B cell (primary cell): ENCODE measurements around the gene FIBP. TPM values are rescaled to one million over a fixed set of nuclear protein-coding genes. Genes with fewer than 3 reads are reported as not detected.

Experiments
- ATAC-seq: fragments of 200-7000 bp; cut with Tn5 transposase; one replicate; pipeline ENCODE4 v1.10.0; 2021; ENCODE audit warnings: low read depth, mild to moderate bottlenecking, moderate number of reproducible peaks, moderate library complexity
- CTCF ChIA-PET: fragments of 350-600 bp; sonication (Branson Sonifier 250); formaldehyde crosslinking; loops from one replicate; lab custom pipeline; 2021; ENCODE audit warnings: antibody characterized with exemption, inconsistent platforms; lab: Charles Lee
- POLR2A ChIA-PET: fragments of 350-600 bp; sonication (Branson Sonifier 250); formaldehyde crosslinking; loops from one replicate; lab custom pipeline; 2021; ENCODE audit warnings: antibody characterized with exemption; lab: Charles Lee
- DNase-seq: peaks from one replicate; pipeline ENCODE4 v3.0.0; 2013
- H2AFZ ChIP-seq: 2 replicates; pipeline ENCODE4 v1.6.1; 2012; ENCODE audit warnings: mild to moderate bottlenecking, low read depth, low read length; ENCODE audit not compliant: insufficient read depth, poor library complexity, severe bottlenecking
- H3K27ac ChIP-seq, 2 donors: 1 replicate in 1 of 2; 2 replicates in 1 of 2; pipeline ENCODE4 v1.5.1; 2012 to 2013; ENCODE audit warnings: low read length in 2 of 2, mild to moderate bottlenecking in 2 of 2, moderate library complexity in 1 of 2
- H3K27me3 ChIP-seq, 4 experiments: fragments of 200-600 bp in 1 of 4; sonication (generic) in 1 of 4; replicated peaks in 1 of 4; 1 replicate in 2 of 4; 2 replicates in 2 of 4; pipeline versions ENCODE4 v1.6.1 to v1.7.0; 2013 to 2016; ENCODE audit warnings: low read length in 3 of 4, mild to moderate bottlenecking in 2 of 4, mixed read lengths in 1 of 4, moderate library complexity in 1 of 4; ENCODE audit not compliant: insufficient read depth in 4 of 4, control insufficient read depth in 3 of 4; ENCODE audit errors: control extremely low read depth in 1 of 4
- H3K36me3 ChIP-seq, 2 experiments: replicated peaks in 1 of 2; 1 replicate in 1 of 2; 2 replicates in 1 of 2; pipeline versions ENCODE4 v1.6.1 to v1.7.1; 2013; ENCODE audit warnings: low read length in 1 of 2; ENCODE audit not compliant: insufficient read depth in 2 of 2, control insufficient read depth in 1 of 2; ENCODE audit errors: control extremely low read depth in 1 of 2, extremely low read depth in 1 of 2
- H3K4me1 ChIP-seq, 2 donors: fragments of 200-600 bp in 1 of 2; sonication (generic) in 1 of 2; 1 replicate in 1 of 2; 2 replicates in 1 of 2; pipeline versions ENCODE4 v1.5.1 to v1.6.1; 2013 to 2017; ENCODE audit warnings: low read length in 2 of 2; ENCODE audit not compliant: control insufficient read depth in 2 of 2, insufficient read depth in 2 of 2
- H3K4me2 ChIP-seq: replicated peaks from 2 replicates; pipeline ENCODE3; 2012; ENCODE audit warnings: mild to moderate bottlenecking, low read depth, low read length; ENCODE audit not compliant: poor library complexity, severe bottlenecking
- H3K4me3 ChIP-seq, 5 experiments: fragments of 200-600 bp in 1 of 5; sonication (generic) in 1 of 5; 1 replicate in 3 of 5; 2 replicates in 2 of 5; pipeline versions ENCODE4 v1.5.1 to v1.7.0; 2011 to 2016; ENCODE audit warnings: low read length in 4 of 5, mild to moderate bottlenecking in 4 of 5, low read depth in 2 of 5, control low read depth in 1 of 5, moderate library complexity in 1 of 5; ENCODE audit not compliant: insufficient read depth in 1 of 5; ENCODE audit errors: control extremely low read depth in 1 of 5, extremely low read depth in 1 of 5
- H3K79me2 ChIP-seq: fragments of 200-600 bp; sonication (generic); one replicate; pipeline ENCODE4 v1.6.0; 2016; ENCODE audit warnings: low read length; ENCODE audit not compliant: control insufficient read depth, insufficient read depth
- H3K9ac ChIP-seq: fragments of 200-600 bp; sonication (generic); 2 replicates; pipeline ENCODE4 v1.6.1; 2017; ENCODE audit warnings: mild to moderate bottlenecking, low read length, moderate library complexity
- H3K9me3 ChIP-seq, 3 donors: one replicate each; pipeline versions ENCODE4 v1.6.1 to v1.7.1; 2013; ENCODE audit warnings: low read length in 2 of 3; ENCODE audit not compliant: control insufficient read depth in 2 of 3, insufficient read depth in 1 of 3; ENCODE audit errors: control extremely low read depth in 1 of 3
- H4K20me1 ChIP-seq: 2 replicates; pipeline ENCODE4 v1.6.0; 2012; ENCODE audit warnings: mild to moderate bottlenecking, low read length; ENCODE audit not compliant: insufficient read depth, control insufficient read depth, poor library complexity, severe bottlenecking
- H3K27ac Mint-ChIP-seq: one replicate; pipeline ENCODE4 v1.8.0; 2021; ENCODE audit warnings: mixed read lengths
- H3K27me3 Mint-ChIP-seq: one replicate; pipeline ENCODE4 v1.8.0; 2021; ENCODE audit warnings: mixed read lengths
- H3K4me1 Mint-ChIP-seq: one replicate; pipeline ENCODE4 v1.8.0; 2021; ENCODE audit warnings: mixed read lengths
- H3K4me3 Mint-ChIP-seq: one replicate; pipeline ENCODE4 v1.8.0; 2021; ENCODE audit warnings: mixed read lengths
- H3K9me3 Mint-ChIP-seq: one replicate; pipeline ENCODE4 v1.8.0; 2022; ENCODE audit warnings: mixed read lengths; ENCODE audit not compliant: insufficient read depth
- EZH2 ChIP-seq: IDR thresholded peaks from 2 replicates; pipeline ENCODE4 v1.6.1; 2012; ENCODE audit warnings: borderline replicate concordance, low read depth, mild to moderate bottlenecking, moderate library complexity, low read length; ENCODE audit not compliant: insufficient read depth, poor library complexity, severe bottlenecking
- WGBS: methylation state at CpG from one replicate; pipeline ENCODE4 v1.1.5; 2013; ENCODE audit warnings: missing lambda C conversion rate; ENCODE audit not compliant: insufficient coverage; 5-methylcytosine and 5-hydroxymethylcytosine counted together
- intact Hi-C: fragments of 100-400 bp; cut with micrococcal nuclease; formaldehyde crosslinking; loops from one replicate; pipeline ENCODE4 v1.10.0; 2022
- polyA plus RNA-seq: library from polyadenylated mRNA; depleted of rRNA; stranded (reverse); fragments of >200 nt; gene quantifications from 2 replicates; pipeline ENCODE4 v1.2.3, GENCODE V29; 2012
- total RNA-seq, 2 donors: library from RNA; stranded (reverse); fragments of 120-200 nt in 1 of 2; gene quantifications; 1 replicate in 1 of 2; 2 replicates in 1 of 2; pipeline versions ENCODE4 v1.2.3 to v1.2.4, GENCODE V29; 2013 to 2022
- TF ChIP-seq, protein P1 (sequence below): fragments of 200-600 bp; IDR thresholded peaks from one replicate; pipeline ENCODE4 v1.8.0; 2022; ENCODE audit warnings: antibody characterized with exemption, mild to moderate bottlenecking

The FIBP gene
- total and polyA plus RNA-seq, 2 donors (not counting 1 experiment from before 2014, with no cell fraction given): 63.4 to 128 TPM

DNA sequence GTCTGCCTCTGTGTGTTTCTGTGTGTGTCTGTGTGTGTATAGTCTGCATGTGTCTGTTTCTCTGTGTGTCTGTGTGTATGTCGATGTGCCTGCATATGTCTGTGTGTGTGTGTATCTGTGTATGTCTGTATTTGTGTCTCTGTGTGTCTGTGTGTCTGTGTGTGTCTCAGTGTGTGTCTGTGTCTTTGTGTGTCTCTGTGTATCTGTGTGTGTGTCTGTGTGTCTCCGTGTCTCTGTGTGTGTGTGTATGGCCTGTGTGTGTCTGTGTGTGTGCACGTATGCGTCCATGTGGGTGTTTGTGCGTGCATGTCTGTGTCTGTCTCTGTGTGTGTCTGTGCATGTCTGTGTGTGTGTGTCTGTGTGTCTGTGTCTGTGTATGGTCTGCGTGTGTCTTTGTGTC, 54.1 kb downstream of the FIBP start:
- H3K4me3 ChIP-seq: peak overlapping the region; percentile 47 to 81 (median 67)
- H3K27ac ChIP-seq: no peak overlapping the region
- peaks cover 0 to 4% (median 0%) of the 10 kb centered on the region in 4 experiments for H3K27me3 ChIP-seq
- Mint-ChIP-seq H3K9me3 (no peaks in the 10 kb centered on the region), H3K4me3 (no peak overlapping the region), H3K27ac (no peak overlapping the region), H3K4me1 (peaks cover 8% of the 10 kb centered on the region), H3K27me3 (no peaks in the 10 kb centered on the region)
- H3K4me1 ChIP-seq: peaks cover 13 to 21% of the 10 kb centered on the region in 2 donors
- no peaks in the 10 kb centered on the region for H3K9me3 ChIP-seq
- H3K36me3 ChIP-seq: no peaks in the 10 kb centered on the region
- ChIA-PET CTCF (interaction anchor here (0.6 to 1.8 kb wide), 11 partner anchors 15 to 219 kb away, joined by 3 to 10 read pairs (median 4); partner anchors contain the start of genes AP5B1, FIBP, KAT5 and PCNX3), POLR2A (interaction anchor here (0.8 to 2.1 kb wide), 5 partner anchors 16 to 168 kb away, joined by 3 to 10 read pairs (median 7); partner anchors contain the start of genes BANF1, EIF1AD and MUS81)
- ATAC-seq (no peak), DNase-seq (no peak)
- H2AFZ ChIP-seq: peak overlapping the region; percentile 91
- TF ChIP-seq EZH2: no peak
- TF ChIP-seq, protein P1, sequence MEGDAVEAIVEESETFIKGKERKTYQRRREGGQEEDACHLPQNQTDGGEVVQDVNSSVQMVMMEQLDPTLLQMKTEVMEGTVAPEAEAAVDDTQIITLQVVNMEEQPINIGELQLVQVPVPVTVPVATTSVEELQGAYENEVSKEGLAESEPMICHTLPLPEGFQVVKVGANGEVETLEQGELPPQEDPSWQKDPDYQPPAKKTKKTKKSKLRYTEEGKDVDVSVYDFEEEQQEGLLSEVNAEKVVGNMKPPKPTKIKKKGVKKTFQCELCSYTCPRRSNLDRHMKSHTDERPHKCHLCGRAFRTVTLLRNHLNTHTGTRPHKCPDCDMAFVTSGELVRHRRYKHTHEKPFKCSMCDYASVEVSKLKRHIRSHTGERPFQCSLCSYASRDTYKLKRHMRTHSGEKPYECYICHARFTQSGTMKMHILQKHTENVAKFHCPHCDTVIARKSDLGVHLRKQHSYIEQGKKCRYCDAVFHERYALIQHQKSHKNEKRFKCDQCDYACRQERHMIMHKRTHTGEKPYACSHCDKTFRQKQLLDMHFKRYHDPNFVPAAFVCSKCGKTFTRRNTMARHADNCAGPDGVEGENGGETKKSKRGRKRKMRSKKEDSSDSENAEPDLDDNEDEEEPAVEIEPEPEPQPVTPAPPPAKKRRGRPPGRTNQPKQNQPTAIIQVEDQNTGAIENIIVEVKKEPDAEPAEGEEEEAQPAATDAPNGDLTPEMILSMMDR: no peak
- H3K9ac ChIP-seq: peak overlapping the region; percentile 75
- intact Hi-C loops: no loop called here
- peaks cover 13% of the 10 kb centered on the region for H3K79me2 ChIP-seq
- no peaks in the 10 kb centered on the region for H4K20me1 ChIP-seq
- WGBS: 43% methylated on average over 6 of the region's 6 CpGs
- peak overlapping the region; percentile 90 for H3K4me2 ChIP-seq

Other genes starting within 250 kb of the FIBP start
- gene RELA, start 225.6 kb downstream of the FIBP start, total RNA-seq: 154 and 160 TPM in 2 replicates
- gene RELA, start 225.6 kb downstream of the FIBP start, polyA plus RNA-seq: 124 and 188 TPM in 2 replicates
- gene KAT5, start 176.2 kb downstream of the FIBP start, total RNA-seq: 134 and 142 TPM in 2 replicates
- gene KAT5, start 176.2 kb downstream of the FIBP start, polyA plus RNA-seq: 84.6 and 131 TPM in 2 replicates
- gene RNASEH2C, start 167.7 kb downstream of the FIBP start, total RNA-seq: 75.3 and 81.6 TPM in 2 replicates
- 71.6 and 95.0 TPM in 2 replicates for gene RNASEH2C, start 167.7 kb downstream of the FIBP start, polyA plus RNA-seq
- 25.2 and 26.3 TPM in 2 replicates for gene AP5B1, start 107.5 kb downstream of the FIBP start, total RNA-seq
- 9.4 and 9.6 TPM in 2 replicates for gene AP5B1, start 107.5 kb downstream of the FIBP start, polyA plus RNA-seq
- 0.15 and 0.17 TPM in 2 replicates for gene OVOL1, start 101.4 kb downstream of the FIBP start, total RNA-seq
- gene OVOL1, start 101.4 kb downstream of the FIBP start, polyA plus RNA-seq: 0.09 and 0.66 TPM in 2 replicates
- 0.34 and 0.57 TPM in 2 replicates for gene SNX32, start 54.5 kb downstream of the FIBP start, total RNA-seq
- 0.89 and 8.8 TPM in 2 replicates for gene SNX32, start 54.5 kb downstream of the FIBP start, polyA plus RNA-seq
- 439 and 455 TPM in 2 replicates for gene CFL1, start 30.3 kb downstream of the FIBP start, total RNA-seq
- gene CFL1, start 30.3 kb downstream of the FIBP start, polyA plus RNA-seq: 530 and 990 TPM in 2 replicates
- gene MUS81, start 28.0 kb downstream of the FIBP start, total RNA-seq: 71.1 and 74.5 TPM in 2 replicates
- gene MUS81, start 28.0 kb downstream of the FIBP start, polyA plus RNA-seq: 134 and 135 TPM in 2 replicates
- gene EFEMP2, start 15.7 kb downstream of the FIBP start, total RNA-seq: 9.5 and 11.7 TPM in 2 replicates
- gene EFEMP2, start 15.7 kb downstream of the FIBP start, polyA plus RNA-seq: 13.3 and 14.7 TPM in 2 replicates
- gene CTSW, start 8.6 kb downstream of the FIBP start, total RNA-seq: 0.84 and 1.3 TPM in 2 replicates
- gene CTSW, start 8.6 kb downstream of the FIBP start, polyA plus RNA-seq: 4.6 and 5.4 TPM in 2 replicates
- 16.8 and 18.2 TPM in 2 replicates for gene CCDC85B, start 2.2 kb upstream of the FIBP start, total RNA-seq
- 21.8 and 39.5 TPM in 2 replicates for gene CCDC85B, start 2.2 kb upstream of the FIBP start, polyA plus RNA-seq
- not detected in 2 replicates for gene FOSL1, start 11.9 kb upstream of the FIBP start, total RNA-seq
- 2.3 and 4.8 TPM in 2 replicates for gene FOSL1, start 11.9 kb upstream of the FIBP start, polyA plus RNA-seq
- gene C11orf68, start 30.6 kb upstream of the FIBP start, total RNA-seq: 50.6 and 57.6 TPM in 2 replicates
- gene C11orf68, start 30.6 kb upstream of the FIBP start, polyA plus RNA-seq: 16.6 and 34.9 TPM in 2 replicates
- 62.9 and 71.7 TPM in 2 replicates for gene DRAP1, start 31.0 kb upstream of the FIBP start, total RNA-seq
- 83.9 and 90.2 TPM in 2 replicates for gene DRAP1, start 31.0 kb upstream of the FIBP start, polyA plus RNA-seq
- gene TSGA10IP, start 57.0 kb upstream of the FIBP start, total RNA-seq: not detected in 2 replicates
- gene TSGA10IP, start 57.0 kb upstream of the FIBP start, polyA plus RNA-seq: not detected in 2 replicates
- 97.4 and 102 TPM in 2 replicates for gene SART1, start 73.3 kb upstream of the FIBP start, total RNA-seq
- gene SART1, start 73.3 kb upstream of the FIBP start, polyA plus RNA-seq: 57.1 and 74.5 TPM in 2 replicates
- 61.0 and 65.2 TPM in 2 replicates for gene EIF1AD, start 113.7 kb upstream of the FIBP start, total RNA-seq
- 56.9 and 100 TPM in 2 replicates for gene EIF1AD, start 113.7 kb upstream of the FIBP start, polyA plus RNA-seq
- gene BANF1, start 114.0 kb upstream of the FIBP start, total RNA-seq: 99.3 and 99.5 TPM in 2 replicates
- gene BANF1, start 114.0 kb upstream of the FIBP start, polyA plus RNA-seq: 74.3 and 75.7 TPM in 2 replicates
- gene CST6, start 123.5 kb upstream of the FIBP start, total RNA-seq: not detected in 2 replicates
- gene CST6, start 123.5 kb upstream of the FIBP start, polyA plus RNA-seq: not detected in 2 replicates
- gene CATSPER1, start 138.0 kb upstream of the FIBP start, total RNA-seq: not detected in 2 replicates
- not detected in 2 replicates for gene CATSPER1, start 138.0 kb upstream of the FIBP start, polyA plus RNA-seq
- gene GAL3ST3, start 160.7 kb upstream of the FIBP start, total RNA-seq: not detected in 2 replicates
- gene GAL3ST3, start 160.7 kb upstream of the FIBP start, polyA plus RNA-seq: not detected in 2 replicates
- 205 and 214 TPM in 2 replicates for gene SF3B2, start 163.9 kb upstream of the FIBP start, total RNA-seq
- 123 and 139 TPM in 2 replicates for gene SF3B2, start 163.9 kb upstream of the FIBP start, polyA plus RNA-seq
- gene PACS1, start 181.8 kb upstream of the FIBP start, total RNA-seq: 303 and 325 TPM in 2 replicates
- gene PACS1, start 181.8 kb upstream of the FIBP start, polyA plus RNA-seq: 121 and 131 TPM in 2 replicates